Neural progenitor cell (in vitro differentiated cells): ENCODE measurements around the gene GPR151.

Experiments
- CTCF ChIP-seq: fragments of 200-600 bp; sonication (generic); IDR thresholded peaks from 2 replicates; pipeline ENCODE4 v1.5.1; 2017; ENCODE audit warnings: antibody characterized with exemption, mild to moderate bottlenecking
- EZH2 ChIP-seq: fragments of 200-600 bp; sonication (generic); IDR thresholded peaks from 2 replicates; pipeline ENCODE4 v1.6.1; 2017; ENCODE audit warnings: antibody characterized with exemption, mild to moderate bottlenecking, moderate library complexity

GRCh38 chr5:146515473-146516150 lies 378 bp downstream of the GPR151 start:
- no peak for TF ChIP-seq CTCF
- TF ChIP-seq EZH2, result no peak
